Gastrocnemius medialis (tissue), 4 donors: ENCODE measurements around the gene CDKN2B-AS1.

ENCODE experiments used
- POLR2A ChIP-seq, 2 donors: fragments of 450-650 bp; IDR thresholded peaks; one replicate each; pipeline ENCODE4 v1.6.1; 2017; ENCODE audit warnings: antibody characterized with exemption in 2 of 2, mild to moderate bottlenecking in 2 of 2, moderate library complexity in 2 of 2
- TF ChIP-seq, protein P1 (sequence below), 5 experiments: fragments of 450-650 bp in 3 of 5; fragments of 200-600 bp in 2 of 5; sonication (generic) in 2 of 5; IDR thresholded peaks in 4 of 5; conservative IDR thresholded peaks in 1 of 5; 1 replicate in 4 of 5; 2 replicates in 1 of 5; pipeline ENCODE4 v1.5.1; 2016 to 2019; ENCODE audit warnings: antibody characterized with exemption in 5 of 5, mild to moderate bottlenecking in 3 of 5, moderate library complexity in 3 of 5

DNA sequence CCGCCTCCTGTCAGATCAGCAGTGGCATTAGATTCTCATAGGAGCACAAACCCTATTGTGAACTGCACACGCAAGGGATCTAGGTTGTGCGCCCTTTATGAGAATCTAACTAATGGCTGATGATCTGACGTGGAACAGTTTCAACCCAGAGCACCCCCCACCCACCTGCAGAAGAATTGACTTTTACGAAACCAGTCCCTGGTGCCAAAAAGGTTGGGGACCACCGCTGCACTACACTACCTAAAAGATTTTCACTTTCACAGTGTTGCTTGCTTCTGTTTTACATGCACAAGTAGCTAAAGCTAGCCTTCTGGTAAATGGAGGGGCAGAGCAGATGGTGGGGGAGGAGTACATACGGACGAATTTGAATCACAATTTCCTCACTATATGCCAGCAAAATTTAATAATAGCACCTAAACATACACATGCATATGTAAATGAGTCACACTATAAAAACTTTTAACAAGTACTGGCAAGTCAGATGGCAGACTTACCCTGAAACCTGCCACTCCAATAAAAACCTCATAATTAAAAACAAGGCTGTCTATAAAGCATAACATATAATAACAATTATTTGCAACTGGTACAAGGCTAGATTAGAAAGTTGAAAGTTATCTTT is 38.5 kb downstream of the CDKN2B-AS1 start:
- TF ChIP-seq, protein P1, sequence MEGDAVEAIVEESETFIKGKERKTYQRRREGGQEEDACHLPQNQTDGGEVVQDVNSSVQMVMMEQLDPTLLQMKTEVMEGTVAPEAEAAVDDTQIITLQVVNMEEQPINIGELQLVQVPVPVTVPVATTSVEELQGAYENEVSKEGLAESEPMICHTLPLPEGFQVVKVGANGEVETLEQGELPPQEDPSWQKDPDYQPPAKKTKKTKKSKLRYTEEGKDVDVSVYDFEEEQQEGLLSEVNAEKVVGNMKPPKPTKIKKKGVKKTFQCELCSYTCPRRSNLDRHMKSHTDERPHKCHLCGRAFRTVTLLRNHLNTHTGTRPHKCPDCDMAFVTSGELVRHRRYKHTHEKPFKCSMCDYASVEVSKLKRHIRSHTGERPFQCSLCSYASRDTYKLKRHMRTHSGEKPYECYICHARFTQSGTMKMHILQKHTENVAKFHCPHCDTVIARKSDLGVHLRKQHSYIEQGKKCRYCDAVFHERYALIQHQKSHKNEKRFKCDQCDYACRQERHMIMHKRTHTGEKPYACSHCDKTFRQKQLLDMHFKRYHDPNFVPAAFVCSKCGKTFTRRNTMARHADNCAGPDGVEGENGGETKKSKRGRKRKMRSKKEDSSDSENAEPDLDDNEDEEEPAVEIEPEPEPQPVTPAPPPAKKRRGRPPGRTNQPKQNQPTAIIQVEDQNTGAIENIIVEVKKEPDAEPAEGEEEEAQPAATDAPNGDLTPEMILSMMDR (IDR thresholded peaks at IDR 0.05 in 4 of 5, conservative IDR thresholded peaks at IDR 0.05 in 1 of 5) = no peak
- no peak for TF ChIP-seq POLR2A (IDR thresholded peaks at IDR 0.05)
